IMR-90 (cell line): ENCODE results near the gene RNF149. TPM values are rescaled to one million over a fixed set of nuclear protein-coding genes. Genes with fewer than 3 reads are reported as not detected.

ENCODE experiments used
- ATAC-seq: fragments of 200-7000 bp; cut with Tn5 transposase; 2 replicates; pipeline ENCODE4 v1.9.1; 2020; ENCODE audit warnings: low read depth, mild to moderate bottlenecking, moderate library complexity
- BruUV-seq: library from RNA; stranded (reverse); fragments of 400-500 nt; replicated peaks from 2 replicates; lab custom pipeline; 2021; lab: Mats Ljungman, UMichigan
- CTCF ChIA-PET: fragments of 300-600 bp; formaldehyde crosslinking; extraction: SDS; loops from one replicate; lab custom pipeline; 2021; ENCODE audit warnings: antibody characterized with exemption; lab: Yijun Ruan, JAX
- POLR2A ChIA-PET: fragments of 300-600 bp; sonication (Branson Sonifier 250); formaldehyde crosslinking; loops from one replicate; lab custom pipeline; 2022; ENCODE audit warnings: antibody characterized with exemption; ENCODE audit not compliant: unreplicated experiment; lab: Charles Lee
- DNase-seq: peaks from one replicate; pipeline ENCODE4 v3.0.0; 2013
- H2AFZ ChIP-seq: replicated peaks from 2 replicates; pipeline ENCODE3; 2013; ENCODE audit warnings: low read length, mild to moderate bottlenecking; ENCODE audit not compliant: poor library complexity
- H2AK5ac ChIP-seq: 2 replicates; pipeline ENCODE4 v1.6.1; 2013; ENCODE audit warnings: low read depth, low read length, inconsistent platforms
- H2AK9ac ChIP-seq: replicated peaks from 2 replicates; pipeline ENCODE3; 2013; ENCODE audit warnings: mild to moderate bottlenecking, low read depth, low read length, moderate library complexity; ENCODE audit not compliant: poor library complexity
- H2BK120ac ChIP-seq: 2 replicates; pipeline ENCODE4 v1.6.1; 2013; ENCODE audit warnings: low read depth, low read length, inconsistent platforms
- H2BK15ac ChIP-seq: 3 replicates; pipeline ENCODE4 v1.6.1; 2013; ENCODE audit warnings: low read depth, low read length, inconsistent platforms
- H2BK20ac ChIP-seq: 2 replicates; pipeline ENCODE4 v1.6.1; 2013; ENCODE audit warnings: low read depth, mild to moderate bottlenecking, inconsistent platforms, low read length, moderate library complexity
- H2BK5ac ChIP-seq: 2 replicates; pipeline ENCODE4 v1.6.1; 2013; ENCODE audit warnings: mild to moderate bottlenecking, low read depth, low read length, inconsistent platforms; ENCODE audit not compliant: poor library complexity, severe bottlenecking
- H3K14ac ChIP-seq: replicated peaks from 2 replicates; pipeline ENCODE4 v1.6.1; 2013; ENCODE audit warnings: low read depth, low read length, inconsistent platforms
- H3K18ac ChIP-seq: 2 replicates; pipeline ENCODE4 v1.6.1; 2013; ENCODE audit warnings: low read depth, low read length, control low read depth
- H3K23ac ChIP-seq: 2 replicates; pipeline ENCODE4 v1.6.1; 2013; ENCODE audit warnings: low read depth, low read length, inconsistent platforms
- H3K27ac ChIP-seq: 2 replicates; pipeline ENCODE4 v1.5.1; 2013; ENCODE audit warnings: mild to moderate bottlenecking, control low read depth, low read length; ENCODE audit not compliant: insufficient read depth
- H3K27me3 ChIP-seq: 2 replicates; pipeline ENCODE4 v1.6.1; 2013; ENCODE audit warnings: low read length; ENCODE audit not compliant: control insufficient read depth, insufficient read depth
- H3K36me3 ChIP-seq: 2 replicates; pipeline ENCODE4 v1.6.1; 2013; ENCODE audit warnings: low read length, mixed read lengths; ENCODE audit not compliant: control insufficient read depth, insufficient read depth
- H3K4ac ChIP-seq: 2 replicates; pipeline ENCODE4 v1.6.1; 2013; ENCODE audit warnings: low read depth, low read length, inconsistent platforms
- H3K4me1 ChIP-seq: 2 replicates; pipeline ENCODE4 v1.6.1; 2013; ENCODE audit warnings: low read length, mixed read lengths; ENCODE audit not compliant: control insufficient read depth, insufficient read depth
- H3K4me2 ChIP-seq: 2 replicates; pipeline ENCODE4 v1.6.1; 2013; ENCODE audit warnings: low read depth, mild to moderate bottlenecking, control low read depth, low read length, moderate library complexity
- H3K4me3 ChIP-seq: 2 replicates; pipeline ENCODE4 v1.5.1; 2013; ENCODE audit warnings: low read depth, mild to moderate bottlenecking, control low read depth, low read length, moderate library complexity; ENCODE audit not compliant: insufficient read depth
- H3K56ac ChIP-seq: 2 replicates; pipeline ENCODE4 v1.6.1; 2013; ENCODE audit warnings: low read length, inconsistent platforms; ENCODE audit not compliant: insufficient read depth; ENCODE audit errors: extremely low read depth
- H3K79me1 ChIP-seq, 2 experiments: 2 replicates each; pipeline ENCODE4 v1.6.1; 2013; ENCODE audit warnings: low read length in 2 of 2, inconsistent platforms in 1 of 2, low read depth in 1 of 2
- H3K9ac ChIP-seq: 2 replicates; pipeline ENCODE4 v1.6.1; 2013; ENCODE audit warnings: low read depth, low read length, control low read depth
- H3K9me1 ChIP-seq: 2 replicates; pipeline ENCODE4 v1.6.1; 2013; ENCODE audit warnings: low read length, inconsistent platforms; ENCODE audit not compliant: insufficient read depth
- H3K9me3 ChIP-seq: 2 replicates; pipeline ENCODE4 v1.6.1; 2013; ENCODE audit warnings: low read length; ENCODE audit not compliant: control insufficient read depth, insufficient read depth
- H4K20me1 ChIP-seq: 2 replicates; pipeline ENCODE4 v1.6.1; 2013; ENCODE audit warnings: low read length, inconsistent platforms; ENCODE audit not compliant: insufficient read depth
- H4K5ac ChIP-seq: 2 replicates; pipeline ENCODE4 v1.6.1; 2013; ENCODE audit warnings: mild to moderate bottlenecking, low read depth, low read length, control low read depth
- H4K8ac ChIP-seq, 2 experiments: 2 replicates each; pipeline ENCODE4 v1.6.1; 2013; ENCODE audit warnings: low read depth in 2 of 2, low read length in 2 of 2, control low read depth in 1 of 2, inconsistent platforms in 1 of 2
- H4K91ac ChIP-seq: 2 replicates; pipeline ENCODE4 v1.6.1; 2013; ENCODE audit warnings: low read depth, low read length, inconsistent platforms; ENCODE audit not compliant: insufficient read depth
- BHLHE40 ChIP-seq: fragments of 150-350 bp; IDR thresholded peaks from 2 replicates; pipeline ENCODE4 v1.6.1; 2016; ENCODE audit warnings: mild to moderate bottlenecking, low read depth, low read length
- NFE2L2 ChIP-seq: fragments of 150-350 bp; IDR thresholded peaks from 2 replicates; pipeline ENCODE4 v1.6.1; 2016; ENCODE audit warnings: low read depth, mild to moderate bottlenecking, low read length
- WGBS, 2 experiments: methylation state at CpG; one replicate each; pipeline versions ENCODE4 v1.1.5 to v1.1.7; 2013; ENCODE audit warnings: missing lambda C conversion rate in 2 of 2; ENCODE audit not compliant: insufficient read length in 1 of 2; ENCODE audit errors: extremely low coverage in 2 of 2; 5-methylcytosine and 5-hydroxymethylcytosine counted together
- dilution Hi-C: fragments of 300-500 bp; cut with HindIII; formaldehyde crosslinking; loops from one replicate; pipeline ENCODE4 v1.14.3; 2018; ENCODE audit warnings: low sequenced_read_pairs; ENCODE audit not compliant: unreplicated experiment
- in situ Hi-C: fragments of 300-500 bp; cut with MboI; formaldehyde crosslinking; loops from 3 replicates; pipeline ENCODE4 v1.14.3; 2019; ENCODE audit warnings: low sequenced_read_pairs, inconsistent platforms, mixed read lengths
- intact Hi-C: fragments of 100-400 bp; cut with micrococcal nuclease; formaldehyde crosslinking; loops from 2 replicates; pipeline ENCODE4 v1.10.0; 2022
- polyA plus RNA-seq, 3 experiments: library from polyadenylated mRNA; depleted of rRNA; stranded (reverse); fragments of >200 nt; gene quantifications; 2 replicates each; pipeline ENCODE4 v1.2.3, GENCODE V29; 2012; ENCODE audit warnings: low replicate concordance in 1 of 3
- total RNA-seq: library from RNA; depleted of rRNA; stranded (reverse); fragments of >200 nt; gene quantifications from 2 replicates; pipeline ENCODE4 v1.2.3, GENCODE V29; 2012
- TF ChIP-seq, protein P1 (sequence below): conservative IDR thresholded peaks from 2 replicates; pipeline ENCODE4 v1.5.1; 2012; ENCODE audit warnings: mild to moderate bottlenecking, low read depth, low read length, improper control_type of control experiment

The RNF149 gene
- total and polyA plus RNA-seq, 2 of the 4 experiments (the other 2 are of a cell fraction), result 14.5 to 18.6 TPM

DNA sequence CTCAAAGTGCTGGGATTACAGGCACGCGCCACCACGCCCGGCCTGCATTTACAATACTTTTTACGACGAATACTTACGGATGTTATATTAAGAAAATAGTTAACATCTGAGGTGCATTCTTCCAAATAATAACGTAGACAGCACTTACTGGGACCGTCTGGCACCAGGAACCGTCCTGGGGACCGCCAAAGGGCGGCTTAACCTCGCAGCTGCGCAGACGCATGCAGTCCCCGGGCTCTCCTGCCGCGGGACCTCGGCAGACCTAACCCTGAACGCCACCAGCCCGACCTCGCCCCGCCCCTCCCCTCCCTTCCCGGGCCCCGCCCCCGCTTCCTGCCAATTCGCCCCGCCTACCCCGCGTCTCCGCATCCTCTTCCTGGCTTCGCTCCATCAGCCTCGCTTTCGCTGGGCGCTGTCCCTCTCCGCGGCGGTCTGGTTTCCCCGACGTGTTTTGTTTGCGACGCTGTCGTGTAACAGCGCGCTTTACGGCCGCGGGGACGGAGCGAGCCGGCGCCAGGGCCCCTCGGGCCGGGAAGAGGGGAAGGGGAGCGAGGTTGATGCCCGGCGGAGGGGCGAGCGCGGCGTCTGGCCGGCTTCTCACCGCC lies 56.0 kb downstream of the RNF149 start, which contains the start of gene CNOT11 (continued):
- TF ChIP-seq NFE2L2, result no peak

DNA sequence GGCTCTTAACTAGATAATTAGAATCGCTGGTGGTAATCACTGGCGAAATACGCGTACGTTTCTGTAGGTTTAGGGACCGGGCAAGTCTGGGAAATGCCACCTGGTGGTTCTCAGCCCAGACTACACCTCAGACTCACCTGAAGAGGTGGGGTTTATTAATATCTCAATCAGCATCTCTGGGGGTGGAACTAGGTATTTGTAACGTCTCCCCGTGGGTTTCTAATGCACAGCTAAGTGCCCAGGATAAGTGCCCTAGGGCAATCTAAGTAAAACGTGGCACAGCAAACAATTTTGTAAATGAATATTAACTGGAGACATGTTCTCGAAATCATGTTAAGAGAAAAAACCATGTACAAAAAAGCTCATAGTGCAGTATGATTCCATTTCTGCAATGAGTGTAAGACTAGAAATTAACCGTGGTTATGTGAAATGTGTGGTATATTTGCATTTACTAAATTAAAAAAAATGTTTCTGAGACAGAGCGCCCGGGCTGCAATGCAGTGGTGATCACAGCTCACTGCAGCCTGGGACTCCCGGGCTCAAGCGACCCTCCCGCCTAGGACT lies 56.6 kb downstream of the RNF149 start:
- no peak for DNase-seq
- Histone ChIP-seq H4K20me1 (peaks cover 15% of the 10 kb centered on the region; the same call in 1 of the 2 replicates), H2AK9ac (peak overlapping the region; percentile 47), H4K8ac (peak overlapping the region; percentile 70 to 96), H3K23ac (peak overlapping the region; percentile 57), H3K79me1 (peaks cover 17 to 33% of the 10 kb centered on the region in 2 experiments), H3K18ac (peak overlapping the region; percentile 53; the same call in 1 of the 2 replicates), H3K4me1 (peaks cover 12% of the 10 kb centered on the region), H3K9me3 (no peaks in the 10 kb centered on the region), H3K27me3 (no peaks in the 10 kb centered on the region), H3K9ac (peak overlapping the region; percentile 89), H3K9me1 (peaks cover 9% of the 10 kb centered on the region), H2BK5ac (peak overlapping the region; percentile 77), H2AFZ (peak overlapping the region; percentile 90), H4K5ac (peak overlapping the region; percentile 46), H3K4ac (peak overlapping the region; percentile 71), H3K36me3 (no peaks in the 10 kb centered on the region; the same call in 1 of the 2 replicates), H3K4me3 (peak overlapping the region; percentile 68), H3K14ac (peak overlapping the region; percentile 62), H2AK5ac (no peak overlapping the region), H3K4me2 (peak overlapping the region; percentile 80), H4K91ac (no peak overlapping the region), H3K27ac (peak overlapping the region; percentile 87), H3K56ac (peak overlapping the region; percentile 77; the same call in 1 of the 2 replicates), H2BK15ac (0 out of 3 replicates have a peak overlapping the region, but pooled peaks have one; percentile 53), H2BK120ac (peak overlapping the region; percentile 74), H2BK20ac (no peak overlapping the region)
- no peak for TF ChIP-seq BHLHE40
- TF ChIP-seq, protein P1, sequence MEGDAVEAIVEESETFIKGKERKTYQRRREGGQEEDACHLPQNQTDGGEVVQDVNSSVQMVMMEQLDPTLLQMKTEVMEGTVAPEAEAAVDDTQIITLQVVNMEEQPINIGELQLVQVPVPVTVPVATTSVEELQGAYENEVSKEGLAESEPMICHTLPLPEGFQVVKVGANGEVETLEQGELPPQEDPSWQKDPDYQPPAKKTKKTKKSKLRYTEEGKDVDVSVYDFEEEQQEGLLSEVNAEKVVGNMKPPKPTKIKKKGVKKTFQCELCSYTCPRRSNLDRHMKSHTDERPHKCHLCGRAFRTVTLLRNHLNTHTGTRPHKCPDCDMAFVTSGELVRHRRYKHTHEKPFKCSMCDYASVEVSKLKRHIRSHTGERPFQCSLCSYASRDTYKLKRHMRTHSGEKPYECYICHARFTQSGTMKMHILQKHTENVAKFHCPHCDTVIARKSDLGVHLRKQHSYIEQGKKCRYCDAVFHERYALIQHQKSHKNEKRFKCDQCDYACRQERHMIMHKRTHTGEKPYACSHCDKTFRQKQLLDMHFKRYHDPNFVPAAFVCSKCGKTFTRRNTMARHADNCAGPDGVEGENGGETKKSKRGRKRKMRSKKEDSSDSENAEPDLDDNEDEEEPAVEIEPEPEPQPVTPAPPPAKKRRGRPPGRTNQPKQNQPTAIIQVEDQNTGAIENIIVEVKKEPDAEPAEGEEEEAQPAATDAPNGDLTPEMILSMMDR, result 0 out of 2 replicates have a peak, but pooled peaks have one; percentile 14
- POLR2A ChIA-PET, result no interaction called here
- dilution Hi-C loops (no loop called here), intact Hi-C loops (loop anchor here (5.0 kb wide), 1 partner anchor 240 kb away; no protein-coding TSS in a partner anchor), in situ Hi-C loops (no loop called here)
- WGBS, 2 experiments, result no CpG with 5 or more reads among the region's 16 CpGs
- CTCF ChIA-PET, result interaction anchor here (0.5 kb wide), 1 partner anchor 240 kb away, joined by 4 read pairs; no protein-coding TSS in a partner anchor
- no TSS peak for BruUV-seq
- ATAC-seq, result peak; percentile 66
